CD4-positive, alpha-beta T cell (primary cell): ENCODE results near the gene IL17RB. TPM values are rescaled to one million over a fixed set of nuclear protein-coding genes. Genes with fewer than 3 reads are reported as not detected.

Experiments used
- ATAC-seq: fragments of 200-7000 bp; cut with Tn5 transposase; one replicate; pipeline ENCODE4 v1.10.0; 2022; ENCODE audit warnings: mild to moderate bottlenecking; ENCODE audit not compliant: poor library complexity
- CTCF ChIA-PET: fragments of 350-600 bp; sonication (Branson Sonifier 250); formaldehyde crosslinking; loops from one replicate; lab custom pipeline; 2021; ENCODE audit warnings: antibody characterized with exemption, inconsistent platforms; lab: Charles Lee
- POLR2A ChIA-PET: fragments of 350-600 bp; sonication (Branson Sonifier 250); formaldehyde crosslinking; loops from one replicate; lab custom pipeline; 2021; ENCODE audit warnings: antibody characterized with exemption, inconsistent platforms; lab: Charles Lee
- DNase-seq, 14 experiments: peaks; one replicate each; pipeline ENCODE4 v3.0.0-alpha.2; 2013 to 2020; ENCODE audit warnings: mixed read lengths in 2 of 14
- H3K27ac ChIP-seq, 2 donors: one replicate each; pipeline versions ENCODE4 v1.5.1 to v1.7.0; 2013; ENCODE audit warnings: low read length in 2 of 2, low read depth in 1 of 2, mild to moderate bottlenecking in 1 of 2
- H3K27me3 ChIP-seq, 2 experiments: 1 replicate in 1 of 2; 2 replicates in 1 of 2; pipeline versions ENCODE4 v1.6.1 to v1.7.0; 2013; ENCODE audit warnings: low read length in 2 of 2, control low read depth in 1 of 2, mild to moderate bottlenecking in 1 of 2, moderate library complexity in 1 of 2; ENCODE audit not compliant: insufficient read depth in 2 of 2, control insufficient read depth in 1 of 2
- H3K36me3 ChIP-seq: one replicate; pipeline ENCODE4 v1.6.1; 2013; ENCODE audit warnings: low read length, control low read depth; ENCODE audit not compliant: insufficient read depth
- H3K4me1 ChIP-seq: one replicate; pipeline ENCODE4 v1.6.1; 2013; ENCODE audit warnings: low read length, control low read depth; ENCODE audit not compliant: insufficient read depth
- H3K4me3 ChIP-seq: one replicate; pipeline ENCODE4 v1.5.1; 2013; ENCODE audit warnings: mild to moderate bottlenecking, low read length, moderate library complexity
- H3K9me3 ChIP-seq, 2 experiments: 1 replicate in 1 of 2; 2 replicates in 1 of 2; pipeline versions ENCODE4 v1.6.1 to v1.7.0; 2013; ENCODE audit warnings: low read length in 2 of 2, mild to moderate bottlenecking in 2 of 2, control low read depth in 1 of 2, moderate library complexity in 1 of 2; ENCODE audit not compliant: control insufficient read depth in 1 of 2, insufficient read depth in 1 of 2
- H3K27ac Mint-ChIP-seq: one replicate; pipeline ENCODE4 v1.8.0; 2020; ENCODE audit warnings: mixed read lengths
- H3K27me3 Mint-ChIP-seq: one replicate; pipeline ENCODE4 v1.8.0; 2021; ENCODE audit warnings: mixed read lengths
- H3K36me3 Mint-ChIP-seq: one replicate; pipeline ENCODE4 v1.8.0; 2021; ENCODE audit warnings: low read depth, mixed read lengths
- H3K4me1 Mint-ChIP-seq: one replicate; pipeline ENCODE4 v1.8.0; 2021; ENCODE audit warnings: low read depth, mixed read lengths
- H3K4me3 Mint-ChIP-seq: one replicate; pipeline ENCODE4 v1.8.0; 2020; ENCODE audit warnings: mild to moderate bottlenecking, mixed read lengths
- H3K9me3 Mint-ChIP-seq: one replicate; pipeline ENCODE4 v1.8.0; 2020; ENCODE audit warnings: mixed read lengths
- CTCF ChIP-seq: fragments of 200-600 bp; IDR thresholded peaks from one replicate; pipeline ENCODE4 v1.8.0; 2022; ENCODE audit warnings: antibody characterized with exemption, mild to moderate bottlenecking
- intact Hi-C, 2 experiments: fragments of 100-400 bp; cut with DNase I in 1 of 2; cut with micrococcal nuclease in 1 of 2; formaldehyde crosslinking; loops; one replicate each; pipeline versions ENCODE4 v1.15.1 to v1.9.0; 2023 to 2025; cut with DNase I, micrococcal nuclease
- total RNA-seq, 174 experiments: library from RNA in 2 of 174; stranded (reverse) in 2 of 174; gene quantifications; one replicate each; pipeline ENCODE4 v1.2.3 and lab custom pipeline; 2021 to 2026

Gene IL17RB
- total RNA-seq, 2 experiments from 2014 or later: 0.22 to 0.36 TPM

GRCh38 chr3:53850895-53851294 lies 4.5 kb downstream of the IL17RB start:
- H3K27me3 ChIP-seq: peaks cover 19 to 26% of the 10 kb centered on the region in 2 experiments
- H3K36me3 ChIP-seq: no peaks in the 10 kb centered on the region
- peaks cover 5% of the 10 kb centered on the region for H3K4me1 ChIP-seq
- Mint-ChIP-seq H3K4me1 (peaks cover 3% of the 10 kb centered on the region), H3K36me3 (no peaks in the 10 kb centered on the region), H3K4me3 (no peak overlapping the region), H3K27me3 (peaks cover 46% of the 10 kb centered on the region), H3K9me3 (no peaks in the 10 kb centered on the region), H3K27ac (no peak overlapping the region)
- intact Hi-C loops: no loop called here
- CTCF ChIA-PET: interaction anchor here (0.7 kb wide), 1 partner anchor 163 kb away, joined by 3 read pairs; no protein-coding TSS in a partner anchor
- H3K4me3 ChIP-seq: no peak overlapping the region
- DNase-seq (no peak), ATAC-seq (no peak)
- TF ChIP-seq CTCF: no peak
- no peaks in the 10 kb centered on the region for H3K9me3 ChIP-seq
- H3K27ac ChIP-seq: no peak overlapping the region
- POLR2A ChIA-PET: no interaction called here

GRCh38 chr3:53856964-53857363 lies 10.6 kb downstream of the IL17RB start:
- Mint-ChIP-seq H3K4me1 (no peaks in the 10 kb centered on the region), H3K27ac (no peak overlapping the region), H3K9me3 (no peaks in the 10 kb centered on the region), H3K4me3 (no peak overlapping the region), H3K36me3 (peaks cover 19% of the 10 kb centered on the region), H3K27me3 (peaks cover 13% of the 10 kb centered on the region)
- intact Hi-C loops: no loop called here
- Histone ChIP-seq H3K4me1 (no peaks in the 10 kb centered on the region), H3K9me3 (no peaks in the 10 kb centered on the region), H3K36me3 (peaks cover 13% of the 10 kb centered on the region), H3K27me3 (no peaks in the 10 kb centered on the region), H3K4me3 (no peak overlapping the region), H3K27ac (no peak overlapping the region)
- DNase-seq (no peak), ATAC-seq (no peak)
- ChIA-PET POLR2A (no interaction called here), CTCF (no interaction called here)
- TF ChIP-seq CTCF: no peak

DNA sequence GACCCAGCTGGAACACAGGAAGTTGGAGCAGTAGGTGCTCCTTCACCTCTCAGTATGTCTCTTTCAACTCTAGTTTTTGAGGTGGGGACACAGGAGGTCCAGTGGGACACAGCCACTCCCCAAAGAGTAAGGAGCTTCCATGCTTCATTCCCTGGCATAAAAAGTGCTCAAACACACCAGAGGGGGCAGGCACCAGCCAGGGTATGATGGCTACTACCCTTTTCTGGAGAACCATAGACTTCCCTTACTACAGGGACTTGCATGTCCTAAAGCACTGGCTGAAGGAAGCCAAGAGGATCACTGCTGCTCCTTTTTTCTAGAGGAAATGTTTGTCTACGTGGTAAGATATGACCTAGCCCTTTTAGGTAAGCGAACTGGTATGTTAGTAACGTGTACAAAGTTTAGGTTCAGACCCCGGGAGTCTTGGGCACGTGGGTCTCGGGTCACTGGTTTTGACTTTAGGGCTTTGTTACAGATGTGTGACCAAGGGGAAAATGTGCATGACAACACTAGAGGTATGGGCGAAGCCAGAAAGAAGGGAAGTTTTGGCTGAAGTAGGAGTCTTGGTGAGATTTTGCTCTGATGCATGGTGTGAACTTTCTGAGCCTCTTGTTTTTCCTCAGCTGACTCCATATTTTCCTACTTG lies 11.9 kb downstream of the IL17RB start:
- peaks cover 9% of the 10 kb centered on the region for H3K27me3 Mint-ChIP-seq
- no peak for TF ChIP-seq CTCF
- CTCF ChIA-PET: no interaction called here
- no peak overlapping the region for H3K4me3 Mint-ChIP-seq
- DNase-seq (no peak), ATAC-seq (no peak)
- H3K4me1 Mint-ChIP-seq: no peaks in the 10 kb centered on the region
- Histone ChIP-seq H3K36me3 (peaks cover 17% of the 10 kb centered on the region), H3K27me3 (no peaks in the 10 kb centered on the region), H3K9me3 (no peaks in the 10 kb centered on the region), H3K4me1 (no peaks in the 10 kb centered on the region), H3K4me3 (no peak overlapping the region), H3K27ac (no peak overlapping the region)
- POLR2A ChIA-PET: no interaction called here
- H3K36me3 Mint-ChIP-seq: peaks cover 31% of the 10 kb centered on the region
- no peaks in the 10 kb centered on the region for H3K9me3 Mint-ChIP-seq
- H3K27ac Mint-ChIP-seq: no peak overlapping the region
- intact Hi-C loops: no loop called here
